Left ventricle myocardium superior (tissue), 1 donor: Measurements from ENCODE around the gene METRN. TPM values are rescaled to one million over a fixed set of nuclear protein-coding genes. Genes with fewer than 3 reads are reported as not detected.
"Not testable (repeated sequence)": the region's sequence is repeated elsewhere in the genome, so short reads cannot be mapped to it uniquely, and the experiment has no call there.

Experiments used
- ATAC-seq: fragments of 200-7000 bp; cut with Tn5 transposase; one replicate; pipeline ENCODE4 v1.9.1; 2020; ENCODE audit warnings: mild to moderate bottlenecking, moderate library complexity
- DNase-seq: peaks from one replicate; pipeline ENCODE4 v3.0.0-alpha.2; 2020
- intact Hi-C: fragments of 100-400 bp; cut with micrococcal nuclease; formaldehyde crosslinking; loops from one replicate; pipeline ENCODE4 v1.11.0; 2022
- total RNA-seq: library from RNA; stranded (reverse); fragmentation: NEBNext Ultra II Directional; extraction: Animal tissue kit (Norgen Biotek cat#: 25700); gene quantifications from one replicate; pipeline ENCODE4 v1.2.1, GENCODE V29; 2021
- donor health status: DM: no; HTN: yes; CAD: no; lungs with severe emphysema.

The METRN gene
- total RNA-seq, 1 donor from 2014 or later: 57.9 TPM

GRCh38 chr16:747978-748746 is 33.2 kb downstream of the METRN start:
- ATAC-seq (no peak), DNase-seq (no peak)
- intact Hi-C loops: no loop called here

GRCh38 chr16:749010-749409 is 34.1 kb downstream of the METRN start:
- intact Hi-C loops: no loop called here
- DNase-seq: no peak

GRCh38 chr16:750485-750884 is 35.6 kb downstream of the METRN start:
- DNase-seq (no peak), ATAC-seq (no peak)
- intact Hi-C loops: no loop called here

More at GRCh38 chr16:749010-749409, 34.1 kb downstream of the METRN start:
- ATAC-seq: no peak

- intact Hi-C loops: no loop called here
- ATAC-seq: peak; percentile 85
Observed at GRCh38 chr16:751152-752006, 36.5 kb downstream of the METRN start.

GRCh38 chr16:752007-752312 is 37.0 kb downstream of the METRN start:
- no peak for DNase-seq
- ATAC-seq: no peak
- intact Hi-C loops: no loop called here

More at GRCh38 chr16:751152-752006, 36.5 kb downstream of the METRN start:
- DNase-seq: peak; percentile 52

- intact Hi-C loops, DNase-seq, ATAC-seq: not testable (repeated sequence)
Observed at GRCh38 chr16:754121-754607, 39.2 kb downstream of the METRN start.

GRCh38 chr16:754656-755055 is 39.7 kb downstream of the METRN start:
- intact Hi-C loops: no loop called here
- DNase-seq (no peak), ATAC-seq (peak; percentile 51)

GRCh38 chr16:756428-756827 is 41.5 kb downstream of the METRN start:
- DNase-seq (no peak), ATAC-seq (no peak)
- intact Hi-C loops: no loop called here

GRCh38 chr16:759110-759910 is 44.4 kb downstream of the METRN start:
- intact Hi-C loops: no loop called here
- no peak for DNase-seq
- no peak for ATAC-seq

GRCh38 chr16:760065-760464 is 45.1 kb downstream of the METRN start:
- DNase-seq (no peak), ATAC-seq (no peak)
- intact Hi-C loops: no loop called here

GRCh38 chr16:760545-761343 is 45.8 kb downstream of the METRN start, which contains the start of gene MSLN:
MSLN (plus strand) TSS chr16:760734; CDS start chr16:762681, 1,947 bp downstream.
- DNase-seq: no peak
- ATAC-seq: peak; percentile 31
- intact Hi-C loops: no loop called here

- intact Hi-C loops: no loop called here
- no peak for DNase-seq
- ATAC-seq: no peak
Observed at GRCh38 chr16:761625-762513, 47.0 kb downstream of the METRN start.

- intact Hi-C loops: no loop called here
- DNase-seq (no peak), ATAC-seq (no peak)
Observed at GRCh38 chr16:762595-763268, 47.8 kb downstream of the METRN start.

- ATAC-seq (no peak), DNase-seq (no peak)
- intact Hi-C loops: no loop called here
Observed at GRCh38 chr16:763369-764183, 48.7 kb downstream of the METRN start.

- ATAC-seq (no peak), DNase-seq (no peak)
- intact Hi-C loops: no loop called here
Observed at GRCh38 chr16:764184-764750, 49.3 kb downstream of the METRN start.

- no peak for DNase-seq
- no peak for ATAC-seq
- intact Hi-C loops: no loop called here
Observed at GRCh38 chr16:764848-765487, 50.0 kb downstream of the METRN start.
